ENCODE results near the gene SPINK8. TPM values are rescaled to one million over a fixed set of nuclear protein-coding genes. Genes with fewer than 3 reads are reported as not detected.

SPINK8 gene
- total RNA-seq, 5 donors from 2014 or later (not counting 1 experiment from before 2014, with no cell fraction given): not detected

GRCh38 chr3:48286308-48286707, 47.2 kb downstream of the SPINK8 start:
- CTCF ChIA-PET: no interaction called here
- WGBS (ENCODE audit: insufficient coverage): 92% methylated on average over 3 of the region's 3 CpGs
- Histone ChIP-seq H3K27ac (ENCODE audit: low read length) (no peak overlapping the region), H3K27me3 (replicated peaks in 1 of 2; ENCODE audit: control insufficient read depth in 2 of 2, extremely low read depth in 1 of 2, insufficient read depth in 2 of 2, low read length in 1 of 2) (no peaks in the 10 kb centered on the region), H3K4me3 (ENCODE audit: control insufficient read depth in 1 of 2, extremely low read depth in 1 of 2, low read length in 1 of 2) (no peak overlapping the region), H3K4me1 (ENCODE audit: control insufficient read depth in 1 of 2, extremely low read depth in 1 of 2, insufficient read depth in 2 of 2, low read length in 2 of 2) (no peaks in the 10 kb centered on the region), H3K36me3 (ENCODE audit: control insufficient read depth in 2 of 2, extremely low read depth in 1 of 2, insufficient read depth in 1 of 2, low read length in 1 of 2) (peaks cover 0 to 15% of the 10 kb centered on the region in 2 donors), H3K9me3 (no peaks in the 10 kb centered on the region)
- Mint-ChIP-seq H3K27me3 (no peaks in the 10 kb centered on the region), H3K36me3 (peaks cover 40% of the 10 kb centered on the region), H3K4me3 (no peak overlapping the region), H3K27ac (no peak overlapping the region), H3K9me3 (peaks cover 0 to 7% (median 4%) of the 10 kb centered on the region in 3 donors), H3K4me1 (peaks cover 0 to 5% (median 0%) of the 10 kb centered on the region in 3 donors)
- no peak for DNase-seq
- POLR2A ChIA-PET: no interaction called here
- no peak for ATAC-seq (replicated peaks in 1 of 4)

DNA sequence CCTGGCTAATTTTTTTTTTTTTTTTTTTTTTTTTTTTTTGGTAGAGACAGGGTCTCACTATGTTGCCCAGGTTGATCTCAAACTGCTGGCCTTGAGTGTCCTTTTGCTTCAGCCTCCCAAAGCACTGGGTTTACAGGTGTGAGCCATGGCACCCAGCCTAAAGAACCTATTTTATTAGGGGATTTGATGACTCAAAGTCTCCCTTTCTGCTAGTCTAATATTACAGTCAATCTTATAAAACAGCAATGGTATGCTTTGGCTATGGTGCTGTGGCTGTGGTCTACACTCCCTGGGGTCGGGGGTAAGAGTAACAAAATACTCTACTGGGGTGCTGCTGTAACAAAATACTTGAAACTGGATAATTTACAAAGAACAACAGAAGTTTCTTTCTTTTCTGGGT, 47.8 kb downstream of the SPINK8 start:
- no peaks in the 10 kb centered on the region for H3K9me3 ChIP-seq
- H3K4me3 ChIP-seq (ENCODE audit: control insufficient read depth in 1 of 2, extremely low read depth in 1 of 2, low read length in 1 of 2): no peak overlapping the region
- no CpG with 5 or more reads among the region's 1 CpG for WGBS (ENCODE audit: insufficient coverage)
- Mint-ChIP-seq H3K27me3 (no peaks in the 10 kb centered on the region), H3K4me1 (peaks cover 0 to 5% (median 0%) of the 10 kb centered on the region in 3 donors), H3K4me3 (no peak overlapping the region), H3K36me3 (peaks cover 37% of the 10 kb centered on the region), H3K27ac (no peak overlapping the region), H3K9me3 (peaks cover 0 to 7% (median 4%) of the 10 kb centered on the region in 3 donors)
- POLR2A ChIA-PET: no interaction called here
- peaks cover 0 to 15% of the 10 kb centered on the region in 2 donors for H3K36me3 ChIP-seq (ENCODE audit: control insufficient read depth in 2 of 2, extremely low read depth in 1 of 2, insufficient read depth in 1 of 2, low read length in 1 of 2)
- DNase-seq (no peak), ATAC-seq (replicated peaks in 1 of 4) (no peak)
- H3K4me1 ChIP-seq (ENCODE audit: control insufficient read depth in 1 of 2, extremely low read depth in 1 of 2, insufficient read depth in 2 of 2, low read length in 2 of 2): no peaks in the 10 kb centered on the region
- no peak overlapping the region for H3K27ac ChIP-seq (ENCODE audit: low read length)
- no peaks in the 10 kb centered on the region for H3K27me3 ChIP-seq (replicated peaks in 1 of 2; ENCODE audit: control insufficient read depth in 2 of 2, extremely low read depth in 1 of 2, insufficient read depth in 2 of 2, low read length in 1 of 2)
- CTCF ChIA-PET: no interaction called here

- no peak for DNase-seq
These were observed 48.3 kb downstream of the SPINK8 start for GRCh38 chr3:48285132-48285531.

DNA sequence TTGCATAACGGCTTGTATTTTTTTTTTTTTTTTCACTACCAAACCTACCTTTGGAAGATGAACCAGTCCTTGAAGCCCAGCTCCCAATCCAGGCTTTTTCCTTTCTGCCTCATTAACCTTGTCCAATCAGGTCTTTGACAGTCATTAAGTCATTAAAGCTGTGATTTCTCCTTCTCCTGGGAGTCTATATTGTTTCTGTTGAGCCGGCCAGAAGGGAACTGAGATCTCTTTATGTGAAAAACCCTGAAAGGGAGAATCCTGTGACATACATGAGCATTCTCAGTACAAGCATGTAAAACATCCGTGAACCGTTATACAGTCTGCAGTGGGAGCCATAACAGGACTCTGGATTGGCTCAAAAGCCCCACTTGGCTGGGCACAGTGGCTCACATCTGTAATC, 52.6 kb downstream of the SPINK8 start:
- H3K4me3 Mint-ChIP-seq: no peak overlapping the region
- peaks cover 18% of the 10 kb centered on the region for H3K36me3 Mint-ChIP-seq
- H3K27me3 Mint-ChIP-seq: no peaks in the 10 kb centered on the region
- POLR2A ChIA-PET: interaction anchor here in 1 of 2 donors (0.6 kb wide), 1 partner anchor 63 kb away, joined by 3 read pairs; no protein-coding TSS in a partner anchor
- Histone ChIP-seq H3K4me3 (ENCODE audit: control insufficient read depth in 1 of 2, extremely low read depth in 1 of 2, low read length in 1 of 2) (no peak overlapping the region), H3K27ac (ENCODE audit: low read length) (no peak overlapping the region), H3K27me3 (replicated peaks in 1 of 2; ENCODE audit: control insufficient read depth in 2 of 2, extremely low read depth in 1 of 2, insufficient read depth in 2 of 2, low read length in 1 of 2) (no peaks in the 10 kb centered on the region), H3K36me3 (ENCODE audit: control insufficient read depth in 2 of 2, extremely low read depth in 1 of 2, insufficient read depth in 1 of 2, low read length in 1 of 2) (no peaks in the 10 kb centered on the region), H3K4me1 (ENCODE audit: control insufficient read depth in 1 of 2, extremely low read depth in 1 of 2, insufficient read depth in 2 of 2, low read length in 2 of 2) (no peaks in the 10 kb centered on the region), H3K9me3 (no peaks in the 10 kb centered on the region)
- H3K9me3 Mint-ChIP-seq: no peaks in the 10 kb centered on the region
- CTCF ChIA-PET: interaction anchor here in 1 of 2 donors (1.1 kb wide), 1 partner anchor 155 kb away, joined by 3 read pairs; no protein-coding TSS in a partner anchor
- ATAC-seq (replicated peaks in 1 of 4): no peak
- H3K4me1 Mint-ChIP-seq: no peaks in the 10 kb centered on the region
- 100% methylated on average over 3 of the region's 4 CpGs for WGBS (ENCODE audit: insufficient coverage)
- no peak overlapping the region for H3K27ac Mint-ChIP-seq
- no peak for DNase-seq

More at GRCh38 chr3:48285132-48285531, 48.3 kb downstream of the SPINK8 start:
- Histone ChIP-seq H3K9me3 (no peaks in the 10 kb centered on the region), H3K27ac (ENCODE audit: low read length) (no peak overlapping the region), H3K36me3 (ENCODE audit: control insufficient read depth in 2 of 2, extremely low read depth in 1 of 2, insufficient read depth in 1 of 2, low read length in 1 of 2) (peaks cover 0 to 13% of the 10 kb centered on the region in 2 donors), H3K4me3 (ENCODE audit: control insufficient read depth in 1 of 2, extremely low read depth in 1 of 2, low read length in 1 of 2) (no peak overlapping the region), H3K4me1 (ENCODE audit: control insufficient read depth in 1 of 2, extremely low read depth in 1 of 2, insufficient read depth in 2 of 2, low read length in 2 of 2) (no peaks in the 10 kb centered on the region), H3K27me3 (replicated peaks in 1 of 2; ENCODE audit: control insufficient read depth in 2 of 2, extremely low read depth in 1 of 2, insufficient read depth in 2 of 2, low read length in 1 of 2) (no peaks in the 10 kb centered on the region)
- WGBS (ENCODE audit: insufficient coverage): no CpG with 5 or more reads among the region's 1 CpG
- Mint-ChIP-seq H3K9me3 (peaks cover 0 to 7% (median 4%) of the 10 kb centered on the region in 3 donors), H3K27me3 (no peaks in the 10 kb centered on the region), H3K4me1 (peaks cover 0 to 5% (median 0%) of the 10 kb centered on the region in 3 donors), H3K4me3 (no peak overlapping the region), H3K27ac (no peak overlapping the region), H3K36me3 (peaks cover 37% of the 10 kb centered on the region)
- ATAC-seq (replicated peaks in 1 of 4): no peak
- ChIA-PET POLR2A (no interaction called here), CTCF (no interaction called here)

DNA sequence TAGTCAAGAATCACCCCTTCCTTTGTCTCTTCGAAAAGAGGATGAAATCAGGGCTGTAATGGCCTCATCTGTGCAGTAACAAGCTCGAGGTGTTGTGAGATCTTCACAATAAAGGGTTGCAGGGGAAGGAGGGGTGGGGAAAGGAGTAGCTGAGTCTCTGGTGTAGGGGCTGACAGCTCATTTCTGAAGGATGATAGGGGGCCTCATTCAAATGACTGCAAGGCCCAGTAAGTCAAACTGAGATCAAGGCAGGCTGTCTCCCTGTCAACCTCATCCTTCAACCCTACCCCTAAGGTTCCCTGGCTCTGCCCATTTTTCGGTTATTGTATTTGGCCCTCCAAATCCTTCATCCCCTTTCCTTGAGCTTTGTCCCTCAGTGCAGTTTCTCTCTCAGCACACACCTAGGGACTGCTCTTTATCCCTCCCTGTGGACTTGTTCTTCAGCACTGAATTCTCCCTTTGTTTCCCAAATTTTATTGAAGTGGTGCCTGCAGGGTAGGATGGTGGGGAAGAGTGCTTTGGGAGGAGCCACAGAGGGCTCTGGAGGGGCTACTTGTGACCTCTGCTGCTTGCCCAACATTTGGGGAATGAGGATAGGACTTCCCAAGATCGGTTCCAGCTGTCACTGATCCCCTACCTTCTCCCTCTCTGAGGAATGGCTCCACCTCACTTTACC, 54.4 kb downstream of the SPINK8 start:
- Histone ChIP-seq H3K27ac (ENCODE audit: low read length) (no peak overlapping the region), H3K4me3 (ENCODE audit: control insufficient read depth in 1 of 2, extremely low read depth in 1 of 2, low read length in 1 of 2) (no peak overlapping the region), H3K27me3 (replicated peaks in 1 of 2; ENCODE audit: control insufficient read depth in 2 of 2, extremely low read depth in 1 of 2, insufficient read depth in 2 of 2, low read length in 1 of 2) (no peaks in the 10 kb centered on the region), H3K9me3 (no peaks in the 10 kb centered on the region), H3K4me1 (ENCODE audit: control insufficient read depth in 1 of 2, extremely low read depth in 1 of 2, insufficient read depth in 2 of 2, low read length in 2 of 2) (no peaks in the 10 kb centered on the region), H3K36me3 (ENCODE audit: control insufficient read depth in 2 of 2, extremely low read depth in 1 of 2, insufficient read depth in 1 of 2, low read length in 1 of 2) (no peaks in the 10 kb centered on the region)
- Mint-ChIP-seq H3K9me3 (no peaks in the 10 kb centered on the region), H3K4me3 (no peak overlapping the region), H3K4me1 (no peaks in the 10 kb centered on the region), H3K36me3 (peaks cover 18% of the 10 kb centered on the region), H3K27me3 (no peaks in the 10 kb centered on the region), H3K27ac (no peak overlapping the region)
- ATAC-seq (replicated peaks in 1 of 4) (no peak), DNase-seq (no peak)
- CTCF ChIA-PET: interaction anchor here (0.5 to 0.8 kb wide), 2 partner anchors 157 to 262 kb away, joined by 3 to 4 read pairs; no protein-coding TSS in a partner anchor
- 43% methylated on average over 3 of the region's 4 CpGs for WGBS (ENCODE audit: insufficient coverage)
- POLR2A ChIA-PET: no interaction called here

- Mint-ChIP-seq H3K4me1 (peaks cover 0 to 4% (median 2%) of the 10 kb centered on the region in 3 donors), H3K27me3 (no peaks in the 10 kb centered on the region), H3K36me3 (peaks cover 11% of the 10 kb centered on the region), H3K9me3 (no peaks in the 10 kb centered on the region), H3K4me3 (no peak overlapping the region), H3K27ac (no peak overlapping the region)
- WGBS (ENCODE audit: insufficient coverage): no CpG with 5 or more reads among the region's 7 CpGs
- ATAC-seq (replicated peaks in 1 of 4): no peak
- POLR2A ChIA-PET: no interaction called here
- no peak for DNase-seq
- H3K9me3 ChIP-seq: no peaks in the 10 kb centered on the region
- no peaks in the 10 kb centered on the region for H3K27me3 ChIP-seq (replicated peaks in 1 of 2; ENCODE audit: control insufficient read depth in 2 of 2, extremely low read depth in 1 of 2, insufficient read depth in 2 of 2, low read length in 1 of 2)
- no peak overlapping the region for H3K27ac ChIP-seq (ENCODE audit: low read length)
- no peaks in the 10 kb centered on the region for H3K36me3 ChIP-seq (ENCODE audit: control insufficient read depth in 2 of 2, extremely low read depth in 1 of 2, insufficient read depth in 1 of 2, low read length in 1 of 2)
- no peaks in the 10 kb centered on the region for H3K4me1 ChIP-seq (ENCODE audit: control insufficient read depth in 1 of 2, extremely low read depth in 1 of 2, insufficient read depth in 2 of 2, low read length in 2 of 2)
- CTCF ChIA-PET: interaction anchor here (0.9 to 3.2 kb wide), 3 partner anchors 124 to 160 kb away, joined by 3 to 15 read pairs (median 3); no protein-coding TSS in a partner anchor
- no peak overlapping the region for H3K4me3 ChIP-seq (ENCODE audit: control insufficient read depth in 1 of 2, extremely low read depth in 1 of 2, low read length in 1 of 2)
These were observed 56.4 kb downstream of the SPINK8 start for GRCh38 chr3:48276911-48277641.

Measured in T-cell (primary cell).